GM12878 (cell line): ENCODE measurements around the gene NTF4. TPM values are rescaled to one million over a fixed set of nuclear protein-coding genes. Genes with fewer than 3 reads are reported as not detected.
A peak's percentile ranks its signal among the peaks of the same experiment; 100 is the strongest.

Experiments
- ATAC-seq: fragments of 200-7000 bp; cut with Tn5 transposase; 3 replicates; pipeline ENCODE4 v1.9.1; 2020; ENCODE audit warnings: mild to moderate bottlenecking, moderate library complexity
- BruUV-seq: library from RNA; stranded (reverse); fragments of 400-500 nt; replicated peaks from 2 replicates; lab custom pipeline; 2021; lab: Mats Ljungman, UMichigan
- CTCF ChIA-PET: fragments of 300-600 bp; sonication (Branson Sonifier 250); formaldehyde crosslinking; extraction: SDS; loops from one replicate; lab custom pipeline; 2021; ENCODE audit warnings: inconsistent platforms; lab: Yijun Ruan, JAX
- POLR2A ChIA-PET: fragments of 350-600 bp; formaldehyde crosslinking; extraction: SDS; loops from one replicate; lab custom pipeline; 2021; ENCODE audit warnings: inconsistent platforms; lab: Charles Lee
- RAD21 ChIA-PET: fragments of 300-600 bp; sonication (Branson Sonifier 250); formaldehyde crosslinking; loops from one replicate; lab custom pipeline; 2023; ENCODE audit warnings: antibody characterized with exemption; ENCODE audit not compliant: unreplicated experiment; lab: Charles Lee
- SMC1A ChIA-PET: fragments of 300-600 bp; sonication (Branson Sonifier 250); formaldehyde crosslinking; loops from one replicate; lab custom pipeline; 2023; ENCODE audit not compliant: unreplicated experiment, uncharacterized antibody; lab: Charles Lee
- DNase-seq: peaks from one replicate; pipeline ENCODE4 v3.0.0-alpha.2; 2011; ENCODE audit warnings: low read depth, low spot score
- FAIRE-seq: peaks from 3 replicates; lab custom pipeline; 2011; peaks lifted over from hg19 to GRCh38; lab: Jason Lieb, UNC
- H2AFZ ChIP-seq: 2 replicates; pipeline ENCODE4 v1.6.0; 2011; ENCODE audit warnings: low read depth, low read length, control low read depth; ENCODE audit not compliant: control insufficient read depth
- H3K27ac ChIP-seq: 2 replicates; pipeline ENCODE4 v1.5.1; 2011; ENCODE audit warnings: control low read depth; ENCODE audit not compliant: control insufficient read depth, insufficient read depth
- H3K27me3 ChIP-seq, 2 experiments: replicated peaks in 1 of 2; 2 replicates each; pipeline versions ENCODE4 v1.6.0 to v1.6.1; 2011; ENCODE audit warnings: low read length in 1 of 2; ENCODE audit not compliant: control insufficient read depth in 2 of 2, insufficient read depth in 2 of 2
- H3K36me3 ChIP-seq, 2 experiments: 2 replicates each; pipeline ENCODE4 v1.5.1; 2011; ENCODE audit warnings: low read length in 1 of 2; ENCODE audit not compliant: control insufficient read depth in 2 of 2, insufficient read depth in 2 of 2
- H3K4me1 ChIP-seq: 2 replicates; pipeline ENCODE4 v1.6.1; 2011; ENCODE audit warnings: mild to moderate bottlenecking, low read length, moderate library complexity, mixed read lengths; ENCODE audit not compliant: control insufficient read depth, insufficient read depth
- H3K4me2 ChIP-seq: 2 replicates; pipeline ENCODE4 v1.6.0; 2011; ENCODE audit warnings: control low read depth; ENCODE audit not compliant: control insufficient read depth, insufficient read depth
- H3K4me3 ChIP-seq: fragments of 200-600 bp; sonication (generic); 2 replicates; pipeline ENCODE4 v1.5.1; 2016
- H3K79me2 ChIP-seq: 2 replicates; pipeline ENCODE4 v1.6.0; 2011; ENCODE audit warnings: low read length; ENCODE audit not compliant: control insufficient read depth, insufficient read depth
- H3K9ac ChIP-seq: 2 replicates; pipeline ENCODE4 v1.8.0; 2011; ENCODE audit warnings: low read length, control low read depth, mixed read lengths; ENCODE audit not compliant: control insufficient read depth, insufficient read depth
- H3K9me3 ChIP-seq: replicated peaks from 3 replicates; pipeline ENCODE4 v1.5.1; 2011; ENCODE audit warnings: mild to moderate bottlenecking, low read length; ENCODE audit not compliant: control insufficient read depth, insufficient read depth
- H4K20me1 ChIP-seq: 2 replicates; pipeline ENCODE4 v1.6.0; 2011; ENCODE audit not compliant: control insufficient read depth, insufficient read depth
- CEBPB ChIP-seq, 2 experiments: fragments of 150-350 bp in 1 of 2; IDR thresholded peaks; 2 replicates each; pipeline ENCODE4 v1.6.1; 2012 to 2014; ENCODE audit warnings: low read depth in 2 of 2, low read length in 2 of 2, borderline replicate concordance in 1 of 2, inconsistent platforms in 1 of 2
- IKZF1 ChIP-seq: fragments of 450-650 bp; conservative IDR thresholded peaks from 2 replicates; pipeline ENCODE4 v1.6.1; 2017; ENCODE audit warnings: antibody characterized with exemption, mild to moderate bottlenecking
- MTA2 ChIP-seq: fragments of 450-650 bp; IDR thresholded peaks from 2 replicates; pipeline ENCODE4 v1.6.1; 2016; ENCODE audit warnings: low read depth, mild to moderate bottlenecking, moderate library complexity
- PAX8 ChIP-seq: fragments of 450-650 bp; IDR thresholded peaks from 2 replicates; pipeline ENCODE4 v1.6.1; 2017; ENCODE audit warnings: mild to moderate bottlenecking, moderate library complexity
- POLR2A ChIP-seq: IDR thresholded peaks from 2 replicates; pipeline ENCODE4 v1.6.1; 2011; ENCODE audit warnings: low read depth, mild to moderate bottlenecking, low read length
- POLR2AphosphoS5 ChIP-seq: IDR thresholded peaks from 2 replicates; pipeline ENCODE4 v1.6.1; 2011; ENCODE audit warnings: mild to moderate bottlenecking, low read length, inconsistent platforms
- TARDBP ChIP-seq: IDR thresholded peaks from 2 replicates; pipeline ENCODE4 v1.6.1; 2016; ENCODE audit warnings: borderline replicate concordance
- ZNF274 ChIP-seq: IDR thresholded peaks from one replicate; pipeline ENCODE4 v1.8.0; 2011; ENCODE audit not compliant: insufficient read length, insufficient read depth
- WGBS: methylation state at CpG from one replicate; pipeline ENCODE4 v1.1.6; 2016; ENCODE audit warnings: low lambda C conversion rate; ENCODE audit not compliant: insufficient replicate concordance, insufficient coverage; ENCODE audit errors: missing lambda C conversion rate; 5-methylcytosine and 5-hydroxymethylcytosine counted together
- in situ Hi-C: fragments of 300-500 bp; cut with MboI; formaldehyde crosslinking; loops from 9 replicates; pipeline ENCODE4 v1.14.3; 2018; ENCODE audit warnings: mixed read lengths
- intact Hi-C: fragments of 100-400 bp; cut with micrococcal nuclease; formaldehyde crosslinking; loops from one replicate; pipeline ENCODE4 v1.14.2; 2022; ENCODE audit not compliant: unreplicated experiment
- polyA plus RNA-seq, 11 experiments: library from polyadenylated mRNA; depleted of rRNA in 4 of 11; unstranded in 6 of 11; stranded (reverse) in 5 of 11; fragments of >200 nt; fragmentation: Nextera tagmentation in 4 of 11; fragmentation: Illumina TruSeq in 1 of 11; extraction: Ambion mirVana in 4 of 11; extraction: Trizol in 1 of 11; gene quantifications; 1 replicate in 1 of 11; 2 replicates in 10 of 11; pipeline versions ENCODE4 v1.2.1 to v1.2.3, GENCODE V29; 2011 to 2016; ENCODE audit warnings: inconsistent platforms in 2 of 11, missing spikeins in 2 of 11, low read depth in 1 of 11
- total RNA-seq, 4 experiments: library from RNA; depleted of rRNA in 3 of 4; stranded (reverse); fragments of >200 nt in 3 of 4; fragmentation: Illumina TruSeq in 1 of 4; extraction: Trizol in 1 of 4; gene quantifications; 2 replicates each; pipeline versions ENCODE4 v1.2.1 to v1.2.3, GENCODE V29; 2013 to 2021
- TF ChIP-seq, protein P1 (sequence below): fragments of 450-650 bp; IDR thresholded peaks from 2 replicates; pipeline ENCODE4 v1.6.1; 2017; ENCODE audit warnings: borderline replicate concordance

Gene NTF4
- total and polyA plus RNA-seq, 10 of the 15 experiments (the other 5 are each of a cell fraction or from before 2014, with no cell fraction given), result not detected

DNA sequence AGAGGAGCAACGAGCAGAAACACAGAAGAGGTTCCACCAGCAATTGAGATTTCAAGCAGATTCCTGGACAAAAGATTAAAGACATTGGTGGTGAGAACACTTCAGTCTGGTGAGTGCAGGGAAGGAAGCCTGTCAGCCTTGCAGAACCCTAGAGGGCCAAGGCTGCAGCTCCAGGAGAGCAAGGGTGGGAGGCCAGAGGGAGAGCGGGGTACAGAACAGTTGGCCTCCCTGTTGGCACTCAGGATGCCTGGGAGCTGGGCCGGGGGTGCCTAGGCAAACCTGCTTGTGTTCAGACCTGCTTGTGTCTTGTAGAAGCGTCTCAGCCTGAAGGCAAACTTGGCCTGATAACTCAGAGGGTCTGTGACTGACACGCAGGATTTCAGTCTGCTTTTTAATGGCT, 44.4 kb upstream of the NTF4 start:
- H2AFZ ChIP-seq, result no peak overlapping the region
- CTCF ChIA-PET, result interaction anchor here (1.0 to 1.7 kb wide), 3 partner anchors 11 to 90 kb away, joined by 3 to 9 read pairs (median 3); no protein-coding TSS in a partner anchor
- BruUV-seq, result no TSS peak
- peaks cover 4% of the 10 kb centered on the region for H3K4me1 ChIP-seq
- RAD21 ChIA-PET, result no interaction called here
- H3K27ac ChIP-seq, result no peak overlapping the region
- H3K4me3 ChIP-seq, result no peak overlapping the region
- in situ Hi-C loops, result no loop called here
- H3K79me2 ChIP-seq, result no peaks in the 10 kb centered on the region
- FAIRE-seq, result no peak
- H3K4me2 ChIP-seq, result no peak overlapping the region
- ATAC-seq, result no peak
- POLR2A ChIA-PET, result interaction anchor here (0.7 kb wide), 1 partner anchor 341 kb away, joined by 8 read pairs; no protein-coding TSS in a partner anchor
- TF ChIP-seq ZNF274 (no peak), CEBPB (IDR thresholded peaks at IDR 0.05; ENCODE audit: borderline replicate concordance in 1 of 2, low read depth in 2 of 2, low read length in 2 of 2) (no peak), POLR2A (peak; percentile 54), POLR2AphosphoS5 (peak; percentile 51; the same call in 1 of the 2 replicates)
- TF ChIP-seq, all 136 proteins: peak for 2
- 99% methylated on average over 5 of the region's 5 CpGs for WGBS
- Histone ChIP-seq H4K20me1 (no peaks in the 10 kb centered on the region), H3K9ac (no peak overlapping the region), H3K36me3 (peaks cover 7 to 37% of the 10 kb centered on the region in 2 experiments), H3K27me3 (no peaks in the 10 kb centered on the region), H3K9me3 (no peaks in the 10 kb centered on the region)
- SMC1A ChIA-PET, result no interaction called here
- intact Hi-C loops, result no loop called here
- no peak for DNase-seq

DNA sequence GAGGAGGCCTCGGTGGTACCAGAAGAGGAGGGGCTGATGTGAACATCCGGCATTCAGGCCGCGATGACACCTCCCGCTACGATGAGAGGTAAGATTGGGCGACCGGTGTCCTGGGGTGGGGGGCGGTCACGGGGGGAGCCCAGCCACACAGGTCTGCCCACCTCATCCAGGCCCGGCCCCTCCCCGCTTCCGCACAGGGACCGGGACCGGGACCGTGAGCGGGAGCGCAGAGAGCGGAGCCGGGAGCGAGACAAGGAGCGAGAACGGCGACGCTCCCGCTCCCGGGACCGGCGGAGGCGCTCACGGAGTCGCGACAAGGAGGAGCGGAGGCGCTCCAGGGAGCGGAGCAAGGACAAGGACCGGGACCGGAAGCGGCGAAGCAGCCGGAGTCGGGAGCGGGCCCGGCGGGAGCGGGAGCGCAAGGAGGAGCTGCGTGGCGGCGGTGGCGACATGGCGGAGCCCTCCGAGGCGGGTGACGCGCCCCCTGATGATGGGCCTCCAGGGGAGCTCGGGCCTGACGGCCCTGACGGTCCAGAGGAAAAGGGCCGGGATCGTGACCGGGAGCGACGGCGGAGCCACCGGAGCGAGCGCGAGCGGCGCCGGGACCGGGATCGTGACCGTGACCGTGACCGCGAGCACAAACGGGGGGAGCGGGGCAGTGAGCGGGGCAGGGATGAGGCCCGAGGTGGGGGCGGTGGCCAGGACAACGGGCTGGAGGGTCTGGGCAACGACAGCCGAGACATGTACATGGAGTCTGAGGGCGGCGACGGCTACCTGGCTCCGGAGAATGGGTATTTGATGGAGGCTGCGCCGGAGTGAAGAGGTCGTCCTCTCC, 43.2 kb upstream of the NTF4 start:
- Histone ChIP-seq H3K4me1 (no peaks in the 10 kb centered on the region), H3K36me3 (peaks cover 7 to 41% of the 10 kb centered on the region in 2 experiments), H2AFZ (no peak overlapping the region), H3K27ac (no peak overlapping the region), H3K9me3 (no peaks in the 10 kb centered on the region), H4K20me1 (no peaks in the 10 kb centered on the region), H3K4me3 (no peak overlapping the region), H3K27me3 (no peaks in the 10 kb centered on the region), H3K79me2 (no peaks in the 10 kb centered on the region), H3K9ac (no peak overlapping the region), H3K4me2 (no peak overlapping the region)
- intact Hi-C loops (no loop called here), in situ Hi-C loops (no loop called here)
- 92% methylated on average over 78 of the region's 93 CpGs for WGBS
- no peak for TF ChIP-seq TARDBP
- no peak for TF ChIP-seq MTA2
- TF ChIP-seq PAX8, result no peak
- 0 out of 2 replicates have a peak, but pooled peaks have one; percentile 18 for TF ChIP-seq IKZF1
- TF ChIP-seq POLR2A, result peak; percentile 44; the same call in 1 of the 2 replicates
- TF ChIP-seq, protein P1, sequence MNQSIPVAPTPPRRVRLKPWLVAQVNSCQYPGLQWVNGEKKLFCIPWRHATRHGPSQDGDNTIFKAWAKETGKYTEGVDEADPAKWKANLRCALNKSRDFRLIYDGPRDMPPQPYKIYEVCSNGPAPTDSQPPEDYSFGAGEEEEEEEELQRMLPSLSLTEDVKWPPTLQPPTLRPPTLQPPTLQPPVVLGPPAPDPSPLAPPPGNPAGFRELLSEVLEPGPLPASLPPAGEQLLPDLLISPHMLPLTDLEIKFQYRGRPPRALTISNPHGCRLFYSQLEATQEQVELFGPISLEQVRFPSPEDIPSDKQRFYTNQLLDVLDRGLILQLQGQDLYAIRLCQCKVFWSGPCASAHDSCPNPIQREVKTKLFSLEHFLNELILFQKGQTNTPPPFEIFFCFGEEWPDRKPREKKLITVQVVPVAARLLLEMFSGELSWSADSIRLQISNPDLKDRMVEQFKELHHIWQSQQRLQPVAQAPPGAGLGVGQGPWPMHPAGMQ, result no peak
- CTCF ChIA-PET, result interaction anchor here (1.0 kb wide), 1 partner anchor 91 kb away, joined by 3 read pairs; no protein-coding TSS in a partner anchor
- POLR2A ChIA-PET, result no interaction called here
- SMC1A ChIA-PET, result no interaction called here
- ATAC-seq, result no peak
- no peak for FAIRE-seq
- no TSS peak for BruUV-seq
- RAD21 ChIA-PET, result no interaction called here
- no peak for DNase-seq
